ENCODE data around the gene TARBP2. TPM values are rescaled to one million over a fixed set of nuclear protein-coding genes. Genes with fewer than 3 reads are reported as not detected.
A peak's percentile ranks its signal among the peaks of the same experiment; 100 is the strongest.

The TARBP2 gene
- total RNA-seq (58.3 and 68.1 TPM in 2 replicates), polyA plus RNA-seq (69.2 and 79.8 TPM in 2 replicates)

DNA sequence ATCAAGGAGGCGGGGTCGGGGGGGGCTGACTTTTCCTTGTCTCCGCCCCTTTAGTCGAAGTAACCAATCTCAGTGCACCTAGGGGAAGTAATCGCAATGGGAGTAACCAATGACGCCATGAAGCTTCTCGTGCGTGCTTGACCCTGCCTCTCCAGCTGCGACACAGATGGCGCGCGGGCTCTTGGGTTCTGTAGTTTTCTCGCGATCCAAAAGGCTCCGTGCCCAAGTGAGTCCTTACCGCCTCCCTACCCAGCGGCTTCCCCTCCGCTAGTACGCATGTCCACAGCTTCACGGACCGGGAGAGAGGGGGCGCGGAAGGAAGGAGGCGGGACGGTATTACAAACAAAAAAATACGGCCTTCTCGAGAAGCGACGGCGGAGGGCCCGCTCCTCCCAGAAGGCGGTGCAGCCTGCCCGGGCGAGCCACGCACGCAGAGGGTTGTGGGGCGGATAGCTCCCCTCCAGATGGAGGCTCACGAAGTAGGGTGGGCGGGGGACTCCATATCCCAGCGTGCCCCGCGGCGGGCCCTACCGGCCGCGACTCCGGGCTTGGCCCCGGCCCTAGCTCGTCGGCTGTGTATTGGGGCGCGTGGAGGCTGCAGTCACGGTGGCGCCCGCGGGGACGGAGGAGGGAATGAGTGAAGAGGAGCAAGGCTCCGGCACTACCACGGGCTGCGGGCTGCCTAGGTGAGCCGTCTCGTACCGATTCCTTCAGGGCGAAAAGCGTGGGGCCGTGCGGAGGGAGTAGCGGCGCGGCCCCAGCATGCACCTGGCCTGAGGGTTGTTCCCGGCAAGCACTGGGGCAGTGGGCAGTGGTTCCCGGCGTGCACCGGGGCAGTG is at the start of gene TARBP2:
TARBP2 (plus strand) TSS at position 508 of the 839 bp plus-strand sequence; CDS start at position 634, 126 bp downstream.
- peak within 1 kb of the TSS; percentile 48 for H3K4me3 ChIP-seq
- peak within 1 kb of the TSS; percentile 97 for H3K27ac ChIP-seq
- TF ChIP-seq CTCF (IDR thresholded peaks at IDR 0.05; ENCODE audit: low read depth, low read length): no peak
- H3K4me1 ChIP-seq (ENCODE audit: low read depth): peaks cover 22% of the 10 kb centered on the region
- peak; percentile 99 to 100 for DNase-seq (ENCODE audit: low read depth in 1 of 2, low spot score in 1 of 2)
- H3K27me3 ChIP-seq: no peaks in the 10 kb centered on the region
- H3K36me3 ChIP-seq: peaks cover 2% of the 10 kb centered on the region
- H3K9me3 ChIP-seq (ENCODE audit: low read depth): no peaks in the 10 kb centered on the region

GRCh38 chr12:53451661-53452158 is 49.4 kb upstream of the TARBP2 start, which contains the start of gene PCBP2:
Gene PCBP2 (plus strand): TSS chr12:53452102. CDS start chr12:53454801, 2,699 bp downstream.
- Histone ChIP-seq H3K27ac (peak within 1 kb of the TSS; percentile 99), H3K9me3 (ENCODE audit: low read depth) (no peaks in the 10 kb centered on the region), H3K4me1 (ENCODE audit: low read depth) (peaks cover 35% of the 10 kb centered on the region), H3K27me3 (no peaks in the 10 kb centered on the region), H3K36me3 (peaks cover 29% of the 10 kb centered on the region), H3K4me3 (peak within 1 kb of the TSS; percentile 87)
- DNase-seq (ENCODE audit: low read depth in 1 of 2, low spot score in 1 of 2): peak; percentile 99 to 100
- peak; percentile 86 for TF ChIP-seq CTCF (IDR thresholded peaks at IDR 0.05; ENCODE audit: low read depth, low read length)

DNA sequence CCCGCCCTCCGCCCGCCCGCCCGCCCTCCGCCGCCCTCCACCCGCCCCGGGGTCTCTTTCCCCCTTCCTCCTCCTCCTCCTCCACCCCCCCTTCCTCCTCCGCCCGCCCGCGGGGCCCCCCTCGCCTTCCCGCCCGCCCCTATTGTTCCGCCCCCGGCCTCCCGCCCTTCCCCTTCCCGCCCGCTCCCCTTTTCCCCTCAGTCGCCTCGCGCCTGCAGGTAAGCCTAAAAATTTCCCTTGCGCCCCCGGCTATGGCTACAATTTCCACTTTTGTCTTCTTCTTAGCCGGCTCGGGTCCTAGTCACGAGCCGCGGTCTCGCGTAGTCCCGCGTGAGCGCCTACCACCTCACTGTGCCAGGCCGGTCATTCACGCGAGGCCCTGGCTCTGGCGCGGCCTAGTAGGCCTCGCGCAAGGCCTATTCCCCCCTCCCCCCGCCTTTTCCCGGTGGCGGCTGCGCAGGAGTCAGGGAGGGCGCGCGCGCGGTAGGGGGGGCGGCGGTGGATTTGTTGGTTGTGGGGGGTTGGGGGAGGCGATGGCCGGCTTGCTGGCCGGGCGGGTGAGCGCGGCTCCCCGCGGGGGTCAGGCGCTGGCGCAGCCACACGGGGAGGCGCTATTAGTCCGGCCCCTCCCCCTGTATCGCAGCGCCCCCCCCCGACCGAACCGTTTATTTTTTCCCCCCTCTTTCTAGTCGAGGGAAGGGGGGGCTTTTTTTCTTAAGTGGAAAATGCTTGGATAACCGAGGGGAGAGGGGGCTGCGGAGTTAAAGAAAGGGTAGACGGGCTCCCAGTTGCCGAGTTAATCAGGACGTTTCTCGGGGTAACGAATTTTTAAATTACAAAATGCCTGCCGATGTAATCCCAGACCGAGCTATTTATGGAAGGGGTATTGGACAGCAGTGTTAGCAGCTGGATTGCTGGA is 48.7 kb upstream of the TARBP2 start:
- peak overlapping the region; percentile 87 for H3K4me3 ChIP-seq
- peaks cover 36% of the 10 kb centered on the region for H3K36me3 ChIP-seq
- peak overlapping the region; percentile 99 for H3K27ac ChIP-seq
- H3K4me1 ChIP-seq (ENCODE audit: low read depth): peaks cover 36% of the 10 kb centered on the region
- peak; percentile 24 for TF ChIP-seq CTCF (IDR thresholded peaks at IDR 0.05; ENCODE audit: low read depth, low read length)
- H3K27me3 ChIP-seq: no peaks in the 10 kb centered on the region
- peak; percentile 91 to 94 for DNase-seq (ENCODE audit: low read depth in 1 of 2, low spot score in 1 of 2)
- H3K9me3 ChIP-seq (ENCODE audit: low read depth): no peaks in the 10 kb centered on the region

DNA sequence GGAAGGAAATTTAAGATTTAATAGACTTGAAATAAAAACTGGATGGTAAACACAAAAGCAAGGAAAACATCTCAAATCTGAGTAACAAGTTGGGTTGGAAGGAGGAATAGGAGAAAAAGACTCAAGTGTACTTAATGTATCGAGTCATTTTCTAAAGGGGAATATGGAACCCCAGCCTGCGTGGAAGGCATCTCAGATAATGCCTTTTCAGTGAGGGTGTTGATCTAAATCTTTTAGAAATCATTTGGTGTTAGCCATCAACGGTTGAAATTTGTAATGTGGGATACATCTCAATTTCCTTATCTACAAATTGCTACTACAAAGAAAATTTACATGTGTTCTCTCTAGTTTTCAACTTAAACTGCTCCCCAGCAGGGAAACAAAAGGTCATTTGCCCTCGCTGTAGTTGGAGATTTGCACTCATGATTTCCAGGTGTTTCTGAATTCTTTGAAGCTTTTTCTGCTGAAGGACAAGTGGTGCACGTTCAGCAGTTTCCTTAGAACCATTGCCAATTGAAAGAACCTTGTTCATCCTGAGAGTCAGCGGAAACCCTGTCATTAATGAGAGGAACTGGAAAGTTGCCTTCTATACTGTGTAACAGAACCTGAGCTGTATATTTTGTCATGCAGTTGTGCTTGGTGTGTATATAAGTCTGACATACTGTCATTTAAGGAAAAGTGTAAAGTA is 47.0 kb upstream of the TARBP2 start:
- Histone ChIP-seq H3K36me3 (peaks cover 50% of the 10 kb centered on the region), H3K27ac (peak overlapping the region; percentile 99), H3K9me3 (ENCODE audit: low read depth) (no peaks in the 10 kb centered on the region), H3K4me1 (ENCODE audit: low read depth) (peaks cover 36% of the 10 kb centered on the region), H3K27me3 (no peaks in the 10 kb centered on the region), H3K4me3 (peak overlapping the region; percentile 87)
- DNase-seq (ENCODE audit: low read depth in 1 of 2, low spot score in 1 of 2): no peak
- TF ChIP-seq CTCF (IDR thresholded peaks at IDR 0.05; ENCODE audit: low read depth, low read length): no peak

GRCh38 chr12:53454707-53455106 is 46.4 kb upstream of the TARBP2 start:
- no peak overlapping the region for H3K27ac ChIP-seq
- peaks cover 40% of the 10 kb centered on the region for H3K4me1 ChIP-seq (ENCODE audit: low read depth)
- H3K36me3 ChIP-seq: peaks cover 56% of the 10 kb centered on the region

More at GRCh38 chr12:53454707-53455106, 46.4 kb upstream of the TARBP2 start:
- Histone ChIP-seq H3K9me3 (ENCODE audit: low read depth) (no peaks in the 10 kb centered on the region), H3K27me3 (no peaks in the 10 kb centered on the region), H3K4me3 (no peak overlapping the region)
- DNase-seq (ENCODE audit: low read depth in 1 of 2, low spot score in 1 of 2): no peak
- no peak for TF ChIP-seq CTCF (IDR thresholded peaks at IDR 0.05; ENCODE audit: low read depth, low read length)
